ENCODE data around the gene CCDC178.

GRCh38 chr18:32958746-32959145 is 481.8 kb downstream of the CCDC178 start:
- TF ChIP-seq CTCF (conservative IDR thresholded peaks at IDR 0.05 in 1 of 2, IDR thresholded peaks at IDR 0.05 in 1 of 2; ENCODE audit: low read depth in 1 of 2, low read length in 2 of 2) = no peak
- TF ChIP-seq EZH2 (IDR thresholded peaks at IDR 0.05; ENCODE audit: low read length, missing control alignments) = no peak
